ENCODE results near the gene PRDM16. TPM values are rescaled to one million over a fixed set of nuclear protein-coding genes. Genes with fewer than 3 reads are reported as not detected.

The PRDM16 gene
- total RNA-seq, 1 experiment from 2014 or later: 6.1 TPM

- TF ChIP-seq REST (IDR thresholded peaks at IDR 0.05; ENCODE audit: low read depth): no peak
- no peak for TF ChIP-seq ATF3 (IDR thresholded peaks at IDR 0.05)
- no peak for TF ChIP-seq ZFX (IDR thresholded peaks at IDR 0.05)
- TF ChIP-seq ELF1 (IDR thresholded peaks at IDR 0.05; ENCODE audit: borderline replicate concordance, low read depth): no peak
- no peak for TF ChIP-seq CTCF (IDR thresholded peaks at IDR 0.05 in 2 of 3, conservative IDR thresholded peaks at IDR 0.05 in 1 of 3; ENCODE audit: borderline replicate concordance in 1 of 3, insufficient read depth in 1 of 3, low read depth in 2 of 3, low read length in 2 of 3)
- no peak for TF ChIP-seq RAD21 (IDR thresholded peaks at IDR 0.05; ENCODE audit: low read depth)
These were observed 9.4 kb downstream of the PRDM16 start (continued) for GRCh38 chr1:3078430-3078861.

GRCh38 chr1:3078871-3079270 lies 9.9 kb downstream of the PRDM16 start:
- ChIA-PET RAD21 (ENCODE audit: low non-redundant PET in 1 of 2, low total read pairs in 2 of 2, uncharacterized antibody in 2 of 2, unreplicated experiment in 2 of 2) (no interaction called here), CTCF (no interaction called here), POLR2A (no interaction called here)
- Histone ChIP-seq H4K20me1 (ENCODE audit: insufficient read depth) (no peaks in the 10 kb centered on the region), H3K27me3 (ENCODE audit: insufficient read depth, low read length) (no peaks in the 10 kb centered on the region), H3K9me2 (ENCODE audit: insufficient read depth) (no peaks in the 10 kb centered on the region), H3K9ac (ENCODE audit: low read length) (no peak overlapping the region), H3K4me3 (replicated peaks in 1 of 2; ENCODE audit: low read depth in 1 of 2, low read length in 2 of 2) (no peak overlapping the region), H3K4me1 (ENCODE audit: control insufficient read depth in 1 of 2, insufficient read depth in 2 of 2, low read length in 2 of 2) (no peaks in the 10 kb centered on the region), H2AFZ (ENCODE audit: low read depth, low read length, poor library complexity, severe bottlenecking) (no peak overlapping the region), H3K9me3 (ENCODE audit: control insufficient read depth in 1 of 2, insufficient read depth in 1 of 2, low read depth in 1 of 2, low read length in 2 of 2) (no peaks in the 10 kb centered on the region), H3K4me2 (ENCODE audit: low read length) (no peak overlapping the region), H3K79me2 (ENCODE audit: insufficient read depth, low read length) (no peaks in the 10 kb centered on the region), H3K36me3 (ENCODE audit: control insufficient read depth in 1 of 2, insufficient read depth in 2 of 2, low read length in 2 of 2) (no peaks in the 10 kb centered on the region), H3K27ac (ENCODE audit: low read depth, low read length) (no peak overlapping the region)
- TF ChIP-seq ZFX (IDR thresholded peaks at IDR 0.05): no peak
- TF ChIP-seq EGR1 (IDR thresholded peaks at IDR 0.05; ENCODE audit: low read depth): no peak
- TF ChIP-seq FOSL1 (IDR thresholded peaks at IDR 0.05; ENCODE audit: low read depth): no peak
- no peak for TF ChIP-seq SIN3A (IDR thresholded peaks at IDR 0.05; ENCODE audit: low read depth)
- no peak for TF ChIP-seq MAX (IDR thresholded peaks at IDR 0.05)
- TF ChIP-seq ZBTB33 (IDR thresholded peaks at IDR 0.05; ENCODE audit: extremely low read depth, insufficient replicate concordance, low read length): no peak
- TF ChIP-seq JUND (IDR thresholded peaks at IDR 0.05): no peak
- ATAC-seq: no peak
- intact Hi-C loops (cut with micrococcal nuclease): loop anchor here (10.0 kb wide), 1 partner anchor 246 kb away; no protein-coding TSS in a partner anchor
- DNase-seq (ENCODE audit: low read depth, low spot score): no peak
- BruUV-seq (replicated peaks): no TSS peak
